Measurements from ENCODE around the gene BCCIP. TPM values are rescaled to one million over a fixed set of nuclear protein-coding genes. Genes with fewer than 3 reads are reported as not detected.

Gene BCCIP
- total RNA-seq, 1 experiment from 2014 or later, result 102 TPM

GRCh38 chr10:125817337-125817946 is 5.9 kb upstream of the BCCIP start (continued):
- TF ChIP-seq MXD4 (CRISPR knock-in tag; IDR thresholded peaks at IDR 0.05; ENCODE audit: borderline replicate concordance) (no peak), EMX1 (CRISPR knock-in tag; IDR thresholded peaks at IDR 0.05) (no peak), ZNF423 (CRISPR knock-in tag; IDR thresholded peaks at IDR 0.05) (no peak), ZNF512 (CRISPR knock-in tag; IDR thresholded peaks at IDR 0.05; ENCODE audit: borderline replicate concordance) (no peak), FOXP1 (CRISPR knock-in tag; IDR thresholded peaks at IDR 0.05; ENCODE audit: borderline replicate concordance) (no peak)

GRCh38 chr10:125820701-125821100 is 2.6 kb upstream of the BCCIP start:
- Mint-ChIP-seq H3K36me3 (peaks cover under 1% of the 10 kb centered on the region; the same call in 1 of the 2 replicates), H3K27ac (no peak overlapping the region), H3K4me1 (peaks cover 4% of the 10 kb centered on the region), H3K27me3 (ENCODE audit: low read depth) (no peaks in the 10 kb centered on the region), H3K4me3 (no peak overlapping the region), H3K9me3 (no peaks in the 10 kb centered on the region)
- DNase-seq (ENCODE audit: low spot score), result no peak
- POLR2A ChIA-PET, result interaction anchor here (0.6 kb wide), 1 partner anchor 37 kb away, joined by 4 read pairs; no protein-coding TSS in a partner anchor
- TF ChIP-seq MXD4 (CRISPR knock-in tag; IDR thresholded peaks at IDR 0.05; ENCODE audit: borderline replicate concordance), result no peak
- TF ChIP-seq E2F1 (CRISPR knock-in tag; IDR thresholded peaks at IDR 0.05), result no peak
- TF ChIP-seq ETV6 (CRISPR knock-in tag; IDR thresholded peaks at IDR 0.05), result no peak
- no peak for TF ChIP-seq ZNF671 (CRISPR knock-in tag; IDR thresholded peaks at IDR 0.05)
- no peak for TF ChIP-seq CDX4 (CRISPR knock-in tag; IDR thresholded peaks at IDR 0.05; ENCODE audit: borderline replicate concordance)
- ATAC-seq, result no peak
- CTCF ChIA-PET, result no interaction called here

- POLR2A ChIA-PET, result interaction anchor here (0.6 to 1.1 kb wide), 2 partner anchors 11 to 828 kb away, joined by 3 to 5 read pairs; no protein-coding TSS in a partner anchor
- ATAC-seq (no peak; the same call in 1 of the 2 replicates), DNase-seq (ENCODE audit: low spot score) (no peak)
- Mint-ChIP-seq H3K27ac (no peak overlapping the region), H3K9me3 (no peaks in the 10 kb centered on the region), H3K4me3 (no peak overlapping the region), H3K27me3 (ENCODE audit: low read depth) (no peaks in the 10 kb centered on the region), H3K36me3 (peaks cover 31% of the 10 kb centered on the region), H3K4me1 (peaks cover 4% of the 10 kb centered on the region)
- CTCF ChIA-PET, result no interaction called here
- no peak for TF ChIP-seq ZBTB21 (CRISPR knock-in tag; IDR thresholded peaks at IDR 0.05; ENCODE audit: borderline replicate concordance)
- no peak for TF ChIP-seq NFYB (CRISPR knock-in tag; conservative IDR thresholded peaks at IDR 0.05; ENCODE audit: low read depth)
- TF ChIP-seq NFE2L1 (CRISPR knock-in tag; IDR thresholded peaks at IDR 0.05), result no peak
- TF ChIP-seq ZNF121 (CRISPR knock-in tag; IDR thresholded peaks at IDR 0.05), result no peak
- no peak for TF ChIP-seq TCF7 (CRISPR knock-in tag; IDR thresholded peaks at IDR 0.05; ENCODE audit: low read depth)
- TF ChIP-seq KAT7 (CRISPR knock-in tag; IDR thresholded peaks at IDR 0.05; ENCODE audit: borderline replicate concordance), result no peak
- TF ChIP-seq AR (CRISPR knock-in tag; IDR thresholded peaks at IDR 0.05), result no peak
- TF ChIP-seq CTCF (IDR thresholded peaks at IDR 0.05), result no peak
- TF ChIP-seq ZNF416 (CRISPR knock-in tag; IDR thresholded peaks at IDR 0.05), result no peak
- no peak for TF ChIP-seq CREM (CRISPR knock-in tag; IDR thresholded peaks at IDR 0.05)
- no peak for TF ChIP-seq NR2C2 (CRISPR knock-in tag; IDR thresholded peaks at IDR 0.05)
- no peak for TF ChIP-seq MYBL2 (CRISPR knock-in tag; IDR thresholded peaks at IDR 0.05)
- TF ChIP-seq ATF1 (CRISPR knock-in tag; IDR thresholded peaks at IDR 0.05), result no peak
- TF ChIP-seq HMGXB4 (CRISPR knock-in tag; IDR thresholded peaks at IDR 0.05), result no peak
These were observed 411 bp downstream of the BCCIP start for GRCh38 chr10:125823663-125824251.

Data from WTC11 (cell line).